ENCODE measurements around the gene VPS41.

The VPS41 gene

DNA sequence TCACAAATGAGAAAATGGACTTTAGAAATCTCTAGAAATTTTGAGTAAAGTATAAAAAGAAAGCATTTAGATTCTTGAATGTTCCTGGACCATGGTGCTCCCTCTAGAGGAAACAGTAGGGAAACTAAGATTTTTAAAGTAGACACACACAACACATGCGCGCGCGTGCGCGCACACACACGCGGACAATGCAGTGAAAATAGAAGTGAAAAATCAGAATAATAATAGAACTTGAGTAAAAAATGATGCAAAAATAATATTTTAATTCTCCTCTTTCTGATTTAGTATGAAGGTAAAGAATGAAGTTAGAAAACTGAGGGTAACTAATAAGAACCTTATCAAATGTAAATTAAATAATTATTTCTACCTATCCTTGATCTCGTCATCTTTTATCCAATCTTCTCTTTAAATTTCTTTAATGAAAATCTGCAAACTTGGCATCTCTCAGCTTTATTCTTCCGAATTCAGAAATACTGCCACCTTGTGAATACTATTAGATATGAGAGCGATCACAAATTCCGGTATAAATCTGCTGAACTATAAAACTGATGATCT, 160.9 kb downstream of the VPS41 start:
- no peak overlapping the region for H3K4me3 ChIP-seq (ENCODE audit: low read length)
- TF ChIP-seq, protein P1, sequence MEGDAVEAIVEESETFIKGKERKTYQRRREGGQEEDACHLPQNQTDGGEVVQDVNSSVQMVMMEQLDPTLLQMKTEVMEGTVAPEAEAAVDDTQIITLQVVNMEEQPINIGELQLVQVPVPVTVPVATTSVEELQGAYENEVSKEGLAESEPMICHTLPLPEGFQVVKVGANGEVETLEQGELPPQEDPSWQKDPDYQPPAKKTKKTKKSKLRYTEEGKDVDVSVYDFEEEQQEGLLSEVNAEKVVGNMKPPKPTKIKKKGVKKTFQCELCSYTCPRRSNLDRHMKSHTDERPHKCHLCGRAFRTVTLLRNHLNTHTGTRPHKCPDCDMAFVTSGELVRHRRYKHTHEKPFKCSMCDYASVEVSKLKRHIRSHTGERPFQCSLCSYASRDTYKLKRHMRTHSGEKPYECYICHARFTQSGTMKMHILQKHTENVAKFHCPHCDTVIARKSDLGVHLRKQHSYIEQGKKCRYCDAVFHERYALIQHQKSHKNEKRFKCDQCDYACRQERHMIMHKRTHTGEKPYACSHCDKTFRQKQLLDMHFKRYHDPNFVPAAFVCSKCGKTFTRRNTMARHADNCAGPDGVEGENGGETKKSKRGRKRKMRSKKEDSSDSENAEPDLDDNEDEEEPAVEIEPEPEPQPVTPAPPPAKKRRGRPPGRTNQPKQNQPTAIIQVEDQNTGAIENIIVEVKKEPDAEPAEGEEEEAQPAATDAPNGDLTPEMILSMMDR (conservative IDR thresholded peaks at IDR 0.05; ENCODE audit: low read depth, low read length), result peak; percentile 56
- no peak for DNase-seq (ENCODE audit: low read depth)

DNA sequence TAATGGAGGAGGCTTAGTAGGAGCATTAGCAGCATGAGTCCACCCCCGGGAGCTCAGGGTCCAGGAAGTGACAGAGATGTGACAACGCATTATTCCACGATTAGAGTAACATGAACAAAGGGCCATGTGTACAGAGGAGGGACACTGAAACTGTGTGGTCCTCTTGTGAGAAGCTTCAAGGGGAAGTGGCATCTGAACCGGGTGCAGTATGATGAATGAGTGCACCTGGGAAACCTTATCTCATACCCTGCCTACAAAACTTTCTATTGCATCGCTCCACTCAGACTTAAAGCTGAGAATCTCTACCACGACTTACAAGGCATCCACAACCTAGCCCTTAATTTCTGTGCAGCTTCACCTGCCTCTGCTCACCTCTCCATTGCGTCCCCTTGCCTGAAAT, 162.6 kb downstream of the VPS41 start:
- DNase-seq (ENCODE audit: low read depth), result no peak
- TF ChIP-seq, protein P1 (conservative IDR thresholded peaks at IDR 0.05; ENCODE audit: low read depth, low read length), result no peak
- no peak overlapping the region for H3K4me3 ChIP-seq (ENCODE audit: low read length)

DNA sequence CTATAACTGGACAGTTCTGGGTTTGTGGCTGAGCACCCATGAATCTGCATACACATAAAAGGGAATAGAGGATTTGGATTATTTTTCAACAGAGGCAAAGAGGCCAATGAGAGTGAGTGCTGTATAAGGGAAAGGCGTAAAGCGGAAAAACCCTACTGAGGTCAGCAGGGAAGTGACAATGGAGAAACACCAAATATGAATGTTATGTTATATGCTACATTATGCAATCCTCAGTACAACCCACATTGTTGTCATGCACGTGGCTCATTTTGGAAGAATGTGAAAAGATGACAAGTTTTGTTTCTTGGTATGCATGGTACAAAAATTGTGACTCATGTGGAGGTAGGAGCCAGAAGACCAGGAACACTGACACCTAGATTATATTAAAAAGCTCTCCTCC, 164.2 kb downstream of the VPS41 start:
- H3K4me3 ChIP-seq (ENCODE audit: low read length), result no peak overlapping the region
- no peak for DNase-seq (ENCODE audit: low read depth)

DNA sequence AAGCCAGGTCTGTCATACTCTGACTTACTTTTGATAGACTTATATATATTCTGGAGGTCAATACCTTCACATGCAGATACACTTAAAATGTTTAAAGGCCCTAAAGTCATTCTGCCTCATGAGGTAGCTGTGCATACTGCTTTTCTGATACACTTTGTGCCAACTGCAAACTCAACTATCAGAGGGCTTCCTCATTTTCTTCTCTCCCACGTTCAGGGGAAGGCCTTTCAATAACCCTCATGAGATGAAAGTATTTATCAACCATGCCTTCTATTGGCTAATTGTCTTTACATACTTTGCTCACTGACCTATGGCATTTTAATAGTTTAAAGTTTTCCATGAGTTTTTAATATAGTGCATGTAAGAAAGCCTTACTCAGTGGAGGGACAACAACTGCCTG, 165.1 kb downstream of the VPS41 start:
- TF ChIP-seq, protein P1 (conservative IDR thresholded peaks at IDR 0.05; ENCODE audit: low read depth, low read length), result no peak
- no peak for DNase-seq (ENCODE audit: low read depth)
- H3K4me3 ChIP-seq (ENCODE audit: low read length), result no peak overlapping the region

More for the DNA sequence above, 164.2 kb downstream of the VPS41 start:
- TF ChIP-seq, protein P1 (conservative IDR thresholded peaks at IDR 0.05; ENCODE audit: low read depth, low read length), result no peak

DNA sequence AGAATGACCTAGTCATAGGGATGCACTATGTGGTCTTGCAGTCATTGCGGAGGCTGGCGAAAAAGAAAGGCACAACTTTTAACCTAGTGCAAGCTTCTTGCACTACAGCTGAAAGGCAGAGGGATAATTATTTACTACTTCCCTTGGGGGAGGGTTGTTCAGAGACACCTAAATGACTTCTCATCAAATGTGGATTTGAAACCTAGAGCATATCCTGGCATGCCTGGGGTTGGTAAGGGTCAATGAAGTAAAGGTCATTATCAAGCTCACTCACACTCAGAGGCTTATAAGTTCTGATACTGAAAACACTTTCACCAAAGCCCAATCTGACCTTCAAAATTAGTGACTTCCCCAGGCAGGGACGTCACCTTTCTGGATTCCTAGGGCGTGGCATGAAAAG, 168.9 kb downstream of the VPS41 start:
- no peak overlapping the region for H3K4me3 ChIP-seq (ENCODE audit: low read length)
- no peak for DNase-seq (ENCODE audit: low read depth)
- TF ChIP-seq, protein P1 (conservative IDR thresholded peaks at IDR 0.05; ENCODE audit: low read depth, low read length), result no peak

DNA sequence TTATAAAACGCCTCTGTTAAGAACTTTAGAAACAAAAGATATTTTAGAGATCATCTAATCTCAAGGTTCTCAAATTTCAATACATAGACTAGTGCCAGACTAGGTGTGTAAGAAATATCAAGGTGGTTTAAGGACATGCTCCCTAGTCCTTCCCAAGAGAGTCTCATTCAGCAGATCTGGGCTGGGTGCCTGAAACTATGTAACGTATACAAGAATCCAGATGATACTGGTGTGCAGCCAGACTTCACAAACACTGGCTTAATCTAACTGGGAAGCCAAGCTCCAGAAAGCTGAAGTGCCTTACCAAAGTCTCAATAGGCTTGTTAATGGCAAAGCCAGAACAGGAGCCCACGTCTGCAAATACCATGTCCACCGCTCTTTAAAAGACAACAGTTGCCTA, 172.9 kb downstream of the VPS41 start:
- no peak for DNase-seq (ENCODE audit: low read depth)
- H3K4me3 ChIP-seq (ENCODE audit: low read length), result no peak overlapping the region
- TF ChIP-seq, protein P1 (conservative IDR thresholded peaks at IDR 0.05; ENCODE audit: low read depth, low read length), result no peak

DNA sequence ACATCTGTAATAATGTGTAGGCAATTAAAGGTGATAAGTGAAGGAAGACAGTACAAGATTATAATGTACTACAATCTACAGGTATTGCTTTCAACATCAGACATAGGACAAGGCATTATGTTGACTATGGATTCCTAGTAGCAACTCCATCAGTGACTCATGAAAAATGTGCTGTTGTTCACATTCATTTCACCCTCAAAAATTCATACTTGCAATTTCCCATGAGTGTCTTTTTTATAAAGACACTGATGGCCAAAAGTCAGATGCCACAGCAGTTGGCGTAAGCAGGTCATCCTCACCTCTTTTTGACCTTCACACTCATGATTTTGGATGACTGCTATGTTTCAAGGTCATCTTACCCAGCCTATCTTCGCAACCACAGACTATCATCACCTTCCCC, 177.8 kb downstream of the VPS41 start:
- no peak for DNase-seq (ENCODE audit: low read depth)
- TF ChIP-seq, protein P1 (conservative IDR thresholded peaks at IDR 0.05; ENCODE audit: low read depth, low read length), result no peak
- H3K4me3 ChIP-seq (ENCODE audit: low read length), result no peak overlapping the region
